Renal cortex interstitium (tissue), 11 donors: Measurements from ENCODE around the gene EXTL1. TPM values are rescaled to one million over a fixed set of nuclear protein-coding genes. Genes with fewer than 3 reads are reported as not detected.

Source experiments
- DNase-seq, 11 donors: peaks; one replicate each; pipeline ENCODE4 v3.0.0-alpha.2; 2013; ENCODE audit warnings: low read depth in 9 of 11, low spot score in 4 of 11; ENCODE audit errors: extremely low read depth in 1 of 11
- polyA plus RNA-seq, 3 donors: library from polyadenylated mRNA; unstranded; fragments of 120-200 nt; gene quantifications; one replicate each; pipeline ENCODE4 v1.2.1, GENCODE V29; 2013; ENCODE audit not compliant: insufficient read length in 3 of 3

The EXTL1 gene
- polyA plus RNA-seq, 3 donors, result 1.5 to 1.7 (median 1.6) TPM

GRCh38 chr1:26053718-26054560 is 32.4 kb downstream of the EXTL1 start:
- no peak for DNase-seq

GRCh38 chr1:26055041-26055440 is 33.5 kb downstream of the EXTL1 start:
- DNase-seq, result no peak

DNA sequence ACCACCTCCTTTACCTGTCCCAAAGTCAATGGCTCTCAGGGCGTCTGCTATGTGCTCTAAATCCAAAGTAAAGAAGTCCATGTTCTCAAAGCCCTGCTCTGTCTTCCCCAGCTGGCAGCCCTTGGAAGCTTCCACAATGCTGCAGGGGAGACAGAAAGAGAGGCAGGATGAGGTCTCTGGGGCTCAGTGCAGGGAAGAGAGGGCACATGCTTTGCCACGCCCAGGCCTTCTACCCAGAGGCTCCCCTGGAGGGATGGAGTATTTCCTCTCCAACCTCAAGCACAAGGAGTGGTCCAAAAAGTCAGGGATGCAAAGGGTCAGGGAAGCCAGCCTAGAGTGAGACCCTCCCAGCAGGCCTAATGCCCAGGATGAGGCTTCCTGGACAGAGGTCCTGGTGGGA is 35.6 kb downstream of the EXTL1 start:
- no peak for DNase-seq

DNA sequence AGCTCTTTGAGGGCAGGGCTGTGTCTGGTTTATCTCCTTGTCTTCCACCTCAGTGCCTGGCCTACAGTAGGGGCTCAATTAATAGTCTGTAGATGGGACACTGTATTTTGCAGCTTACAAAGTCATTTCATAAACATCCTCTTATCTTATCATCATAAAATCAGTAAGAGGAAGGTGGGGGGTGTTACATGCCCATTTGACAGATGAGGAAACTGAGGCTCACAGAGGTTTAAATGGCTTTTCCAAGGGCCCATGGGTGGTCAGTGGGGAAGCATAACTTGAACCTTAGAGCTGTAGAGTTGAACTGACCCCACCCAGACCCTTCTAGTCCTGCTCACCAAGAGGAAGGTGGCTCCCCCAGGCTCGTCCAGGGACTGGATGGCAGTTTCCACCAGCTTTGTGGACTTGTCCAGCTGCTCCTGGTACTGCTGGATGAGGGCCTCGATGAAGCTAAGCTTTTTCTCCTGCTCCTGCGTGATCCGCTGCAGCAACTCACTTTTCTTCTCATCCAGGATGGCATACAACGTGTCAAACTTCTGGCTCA is 36.5 kb downstream of the EXTL1 start:
- DNase-seq, result no peak

- DNase-seq, result no peak
Measured at GRCh38 chr1:26059906-26060305, 38.3 kb downstream of the EXTL1 start.

GRCh38 chr1:26060832-26061574 is 39.4 kb downstream of the EXTL1 start:
- no peak for DNase-seq

DNA sequence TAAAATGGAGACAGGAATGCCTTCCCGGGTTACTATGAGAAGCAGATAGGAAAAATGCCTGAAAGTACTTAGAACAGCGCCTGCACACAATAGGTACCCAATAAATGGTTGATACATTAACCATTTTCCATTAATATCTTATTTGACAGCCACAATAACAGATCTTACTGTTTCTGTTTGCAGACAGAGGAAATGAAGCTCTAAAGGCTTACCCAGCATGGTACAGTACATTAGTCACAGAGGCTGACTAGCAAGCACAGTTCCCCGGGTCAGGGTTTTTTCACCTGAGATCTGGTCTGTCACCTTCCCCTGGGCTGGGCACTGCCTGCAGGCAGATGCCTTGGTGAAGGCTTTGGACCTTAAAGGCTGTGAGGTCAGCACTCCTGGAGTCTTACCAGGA is 43.0 kb downstream of the EXTL1 start:
- no peak for DNase-seq

DNA sequence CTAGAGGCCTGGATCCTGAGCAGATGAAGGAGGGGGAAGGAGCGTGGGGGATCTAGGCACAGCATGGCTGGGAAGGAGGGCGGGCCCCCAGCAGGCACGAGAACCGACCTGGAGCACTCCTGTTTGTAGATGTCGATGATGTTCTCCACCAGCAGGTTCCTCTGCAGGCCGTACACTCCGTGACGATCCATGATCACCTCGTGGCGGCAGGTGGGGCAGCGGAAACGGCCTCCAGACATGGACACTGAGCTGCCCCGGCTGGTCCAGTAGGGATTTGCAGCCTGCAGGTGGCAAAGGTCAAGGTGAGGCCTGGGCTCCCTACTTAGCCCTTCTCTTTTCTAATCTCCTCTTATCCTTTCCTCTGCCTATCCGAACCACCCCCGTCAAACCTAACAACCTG is 44.6 kb downstream of the EXTL1 start:
- no peak for DNase-seq

DNA sequence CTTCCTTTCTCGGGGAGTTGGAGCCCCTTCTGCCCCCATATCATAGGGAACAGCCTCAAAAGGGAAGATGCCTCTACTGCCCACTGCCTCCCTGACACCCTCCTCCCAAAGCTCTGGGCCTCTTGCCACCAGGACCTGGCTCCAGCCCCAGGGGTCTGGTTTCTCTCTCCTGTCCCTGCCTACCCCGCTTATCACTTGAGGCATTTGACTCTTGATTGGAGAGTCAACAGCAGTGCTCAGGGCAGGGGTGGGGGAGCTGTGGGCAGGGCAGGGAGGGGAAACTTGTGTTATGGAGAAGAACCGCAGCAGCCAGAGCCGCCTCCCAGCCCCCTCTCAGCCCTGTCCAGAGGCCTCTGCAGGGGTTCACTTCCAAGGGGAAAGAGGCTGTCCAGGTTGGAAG is 45.3 kb downstream of the EXTL1 start:
- DNase-seq, result no peak

GRCh38 chr1:26067432-26067911 is 45.9 kb downstream of the EXTL1 start, which contains the start of gene TRIM63:
Gene TRIM63, minus strand, starts transcription at chr1:26067630. Its CDS starts 136 bp downstream, at chr1:26067494.
- peak in 2 of 11 donors; percentile 40 to 43 for DNase-seq

GRCh38 chr1:26069941-26070295 is 48.3 kb downstream of the EXTL1 start:
- no peak for DNase-seq

DNA sequence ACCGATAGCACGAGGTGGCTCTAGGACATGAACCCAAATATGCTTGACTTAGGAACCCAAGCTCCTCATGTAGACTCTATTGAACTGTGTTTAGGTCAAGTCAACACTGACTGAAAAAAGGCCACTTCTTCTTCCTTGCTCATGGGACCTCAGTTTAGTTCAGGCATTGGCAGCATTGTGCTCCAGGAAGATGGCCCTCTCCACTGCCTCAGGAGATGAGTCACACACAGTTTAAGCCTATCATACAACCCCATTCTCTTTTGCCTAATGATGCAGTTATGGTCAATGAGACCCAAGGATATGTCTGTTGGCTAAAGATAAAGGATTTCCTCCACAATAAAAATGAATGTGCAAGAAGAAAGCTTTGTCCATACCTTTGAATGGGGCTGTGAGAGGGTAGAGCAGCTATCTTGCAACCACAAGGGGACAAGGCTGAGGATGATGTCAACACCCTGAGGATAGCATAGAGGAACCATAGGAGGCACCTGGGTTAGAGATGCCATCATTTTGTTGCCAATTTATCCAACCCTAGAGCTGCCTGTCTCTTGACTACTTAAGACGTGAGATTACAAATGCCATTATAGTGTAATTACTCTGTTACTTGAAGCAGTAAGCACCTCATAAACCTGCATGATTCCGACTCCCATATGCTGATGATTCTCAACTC is 48.9 kb downstream of the EXTL1 start:
- DNase-seq, result no peak

- DNase-seq, result no peak
Measured at GRCh38 chr1:26070963-26071342, 49.4 kb downstream of the EXTL1 start.

- no peak for DNase-seq
Measured at GRCh38 chr1:26072305-26072704, 50.7 kb downstream of the EXTL1 start.

GRCh38 chr1:26075421-26076144 is 54.0 kb downstream of the EXTL1 start:
- DNase-seq, result no peak

GRCh38 chr1:26077524-26077923 is 55.9 kb downstream of the EXTL1 start:
- DNase-seq, result no peak

- DNase-seq, result no peak
Measured at GRCh38 chr1:26078286-26079177, 57.0 kb downstream of the EXTL1 start.

- DNase-seq, result no peak
Measured at GRCh38 chr1:26079178-26079563, 57.6 kb downstream of the EXTL1 start.
